ENCODE data around the gene KRTAP21-2. TPM values are rescaled to one million over a fixed set of nuclear protein-coding genes. Genes with fewer than 3 reads are reported as not detected.

Gene KRTAP21-2
- total RNA-seq, 1 donor from 2014 or later, result not detected

GRCh38 chr21:30707409-30707808, 39.6 kb downstream of the KRTAP21-2 start:
- no peaks in the 10 kb centered on the region for H3K36me3 ChIP-seq (ENCODE audit: control insufficient read depth, insufficient read depth, low read length)
- DNase-seq (ENCODE audit: low read depth) (no peak), FAIRE-seq (no peak)
- no peaks in the 10 kb centered on the region for H3K27me3 ChIP-seq (ENCODE audit: control insufficient read depth, insufficient read depth, low read length)
- TF ChIP-seq CTCF (IDR thresholded peaks at IDR 0.05; ENCODE audit: insufficient read depth, low read length, severe bottlenecking), result no peak
- no peak overlapping the region for H3K4me3 ChIP-seq (ENCODE audit: low read depth, low read length)

Other genes starting within 250 kb of the KRTAP21-2 start
- not detected in 2 replicates for gene KRTAP19-5, start 245.1 kb downstream of the KRTAP21-2 start, total RNA-seq
- gene KRTAP19-6, start 205.4 kb downstream of the KRTAP21-2 start, total RNA-seq, result not detected in 2 replicates
- gene KRTAP19-7, start 185.9 kb downstream of the KRTAP21-2 start, total RNA-seq, result not detected in 2 replicates
- not detected in 2 replicates for gene KRTAP22-2, start 156.9 kb downstream of the KRTAP21-2 start, total RNA-seq
- gene KRTAP6-3, start 154.8 kb downstream of the KRTAP21-2 start, total RNA-seq, result not detected in 2 replicates
- not detected in 2 replicates for gene KRTAP6-2, start 148.4 kb downstream of the KRTAP21-2 start, total RNA-seq
- gene KRTAP22-1, start 146.2 kb downstream of the KRTAP21-2 start, total RNA-seq, result not detected in 2 replicates
- not detected in 2 replicates for gene KRTAP6-1, start 133.3 kb downstream of the KRTAP21-2 start, total RNA-seq
- not detected in 2 replicates for gene KRTAP20-1, start 130.8 kb downstream of the KRTAP21-2 start, total RNA-seq
- not detected in 2 replicates for gene KRTAP20-4, start 126.6 kb downstream of the KRTAP21-2 start, total RNA-seq
- gene KRTAP20-2, start 112.1 kb downstream of the KRTAP21-2 start, total RNA-seq, result not detected in 2 replicates
- not detected in 2 replicates for gene KRTAP20-3, start 104.4 kb downstream of the KRTAP21-2 start, total RNA-seq
- not detected in 2 replicates for gene KRTAP21-3, start 28.5 kb downstream of the KRTAP21-2 start, total RNA-seq
- not detected in 2 replicates for gene KRTAP21-1, start 8.2 kb upstream of the KRTAP21-2 start, total RNA-seq
- gene KRTAP8-1, start 66.0 kb upstream of the KRTAP21-2 start, total RNA-seq, result not detected in 2 replicates
- not detected in 2 replicates for gene KRTAP7-1, start 82.5 kb upstream of the KRTAP21-2 start, total RNA-seq
- not detected in 2 replicates for gene KRTAP11-1, start 134.3 kb upstream of the KRTAP21-2 start, total RNA-seq

All from bronchial epithelial cell (primary cell).